Thyroid gland (tissue), 4 donors: ENCODE results near the gene KCNAB2.

Experiments
- CTCF ChIP-seq, 6 experiments: fragments of 200-600 bp in 3 of 6; fragments of 450-650 bp in 3 of 6; sonication (generic) in 3 of 6; IDR thresholded peaks; one replicate each; pipeline ENCODE4 v1.5.1; 2016 to 2019; ENCODE audit warnings: antibody characterized with exemption in 6 of 6, mild to moderate bottlenecking in 2 of 6, inconsistent platforms in 1 of 6, moderate library complexity in 1 of 6
- POLR2A ChIP-seq, 2 donors: fragments of 450-650 bp; IDR thresholded peaks; one replicate each; pipeline ENCODE4 v1.6.1; 2017; ENCODE audit warnings: antibody characterized with exemption in 2 of 2, mild to moderate bottlenecking in 2 of 2, moderate library complexity in 1 of 2

- TF ChIP-seq POLR2A (IDR thresholded peaks at IDR 0.05): no peak
- TF ChIP-seq CTCF (IDR thresholded peaks at IDR 0.05): no peak
These were observed 77.4 kb downstream of the KCNAB2 start for GRCh38 chr1:6123083-6123482.
